ENCODE data around the gene ARL17B.
"Not testable (repeated sequence)": the region's sequence is repeated elsewhere in the genome, so short reads cannot be mapped to it uniquely, and the experiment has no call there.

Gene ARL17B

DNA sequence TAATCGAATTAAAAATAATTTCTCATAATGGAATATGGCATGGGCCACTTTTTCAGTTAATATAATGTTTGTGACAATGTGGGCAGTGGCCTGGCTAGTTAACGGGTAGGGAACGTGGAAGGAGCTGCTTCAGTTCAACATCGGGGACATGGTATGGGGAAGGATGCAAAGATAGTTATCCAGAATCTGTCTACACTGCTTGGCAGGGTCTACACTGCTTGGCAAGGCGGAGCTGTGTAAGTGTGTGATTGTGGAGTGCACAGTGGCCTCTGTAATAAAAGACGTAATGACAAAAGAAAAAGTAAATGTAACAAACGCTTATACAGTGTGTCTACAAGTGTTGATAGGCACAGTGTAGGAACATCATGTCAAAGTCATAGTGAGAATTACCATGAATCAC, 74.0 kb downstream of the ARL17B start:
- not testable (repeated sequence) for H3K4me2 ChIP-seq (ENCODE audit: low read length); H3K36me3 ChIP-seq (ENCODE audit: control insufficient read depth, insufficient read depth, low read length); H3K27ac ChIP-seq; H3K9ac ChIP-seq; H3K4me3 ChIP-seq (ENCODE audit: low read depth, low read length); H3K9me3 ChIP-seq (ENCODE audit: control insufficient read depth, low read length); H2AFZ ChIP-seq; H3K27me3 ChIP-seq (ENCODE audit: control insufficient read depth, insufficient read depth, low read length); H3K4me1 ChIP-seq; H3K79me2 ChIP-seq

GRCh38 chr17:46286764-46287221, 74.8 kb downstream of the ARL17B start:
- H3K9ac ChIP-seq; H3K9me3 ChIP-seq (ENCODE audit: control insufficient read depth, low read length); H3K27me3 ChIP-seq (ENCODE audit: control insufficient read depth, insufficient read depth, low read length); H3K4me2 ChIP-seq (ENCODE audit: low read length); H3K4me3 ChIP-seq (ENCODE audit: low read depth, low read length); H3K79me2 ChIP-seq; H3K27ac ChIP-seq; H3K36me3 ChIP-seq (ENCODE audit: control insufficient read depth, insufficient read depth, low read length); H3K4me1 ChIP-seq: not testable (repeated sequence)
- TF ChIP-seq, protein P1, sequence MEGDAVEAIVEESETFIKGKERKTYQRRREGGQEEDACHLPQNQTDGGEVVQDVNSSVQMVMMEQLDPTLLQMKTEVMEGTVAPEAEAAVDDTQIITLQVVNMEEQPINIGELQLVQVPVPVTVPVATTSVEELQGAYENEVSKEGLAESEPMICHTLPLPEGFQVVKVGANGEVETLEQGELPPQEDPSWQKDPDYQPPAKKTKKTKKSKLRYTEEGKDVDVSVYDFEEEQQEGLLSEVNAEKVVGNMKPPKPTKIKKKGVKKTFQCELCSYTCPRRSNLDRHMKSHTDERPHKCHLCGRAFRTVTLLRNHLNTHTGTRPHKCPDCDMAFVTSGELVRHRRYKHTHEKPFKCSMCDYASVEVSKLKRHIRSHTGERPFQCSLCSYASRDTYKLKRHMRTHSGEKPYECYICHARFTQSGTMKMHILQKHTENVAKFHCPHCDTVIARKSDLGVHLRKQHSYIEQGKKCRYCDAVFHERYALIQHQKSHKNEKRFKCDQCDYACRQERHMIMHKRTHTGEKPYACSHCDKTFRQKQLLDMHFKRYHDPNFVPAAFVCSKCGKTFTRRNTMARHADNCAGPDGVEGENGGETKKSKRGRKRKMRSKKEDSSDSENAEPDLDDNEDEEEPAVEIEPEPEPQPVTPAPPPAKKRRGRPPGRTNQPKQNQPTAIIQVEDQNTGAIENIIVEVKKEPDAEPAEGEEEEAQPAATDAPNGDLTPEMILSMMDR (IDR thresholded peaks at IDR 0.05): peak; percentile 76
- peak overlapping the region; percentile 34 for H2AFZ ChIP-seq

- not testable (repeated sequence) for H3K4me3 ChIP-seq (ENCODE audit: low read depth, low read length); H3K4me2 ChIP-seq (ENCODE audit: low read length); H3K27ac ChIP-seq; H3K79me2 ChIP-seq; H3K36me3 ChIP-seq (ENCODE audit: control insufficient read depth, insufficient read depth, low read length); H3K9ac ChIP-seq; H3K9me3 ChIP-seq (ENCODE audit: control insufficient read depth, low read length); H2AFZ ChIP-seq; H3K27me3 ChIP-seq (ENCODE audit: control insufficient read depth, insufficient read depth, low read length); H3K4me1 ChIP-seq
Observed at GRCh38 chr17:46285500-46285899, 76.1 kb downstream of the ARL17B start.

GRCh38 chr17:46284467-46284866, 77.1 kb downstream of the ARL17B start:
- H3K4me1 ChIP-seq; H3K9ac ChIP-seq; H3K27ac ChIP-seq; H2AFZ ChIP-seq; H3K4me2 ChIP-seq (ENCODE audit: low read length); H3K27me3 ChIP-seq (ENCODE audit: control insufficient read depth, insufficient read depth, low read length); H3K79me2 ChIP-seq; H3K36me3 ChIP-seq (ENCODE audit: control insufficient read depth, insufficient read depth, low read length); H3K9me3 ChIP-seq (ENCODE audit: control insufficient read depth, low read length); H3K4me3 ChIP-seq (ENCODE audit: low read depth, low read length): not testable (repeated sequence)

- H3K9me3 ChIP-seq (ENCODE audit: control insufficient read depth, low read length); H3K27ac ChIP-seq; H3K9ac ChIP-seq: not testable (repeated sequence)
Observed at GRCh38 chr17:46282635-46283034, 78.9 kb downstream of the ARL17B start.

DNA sequence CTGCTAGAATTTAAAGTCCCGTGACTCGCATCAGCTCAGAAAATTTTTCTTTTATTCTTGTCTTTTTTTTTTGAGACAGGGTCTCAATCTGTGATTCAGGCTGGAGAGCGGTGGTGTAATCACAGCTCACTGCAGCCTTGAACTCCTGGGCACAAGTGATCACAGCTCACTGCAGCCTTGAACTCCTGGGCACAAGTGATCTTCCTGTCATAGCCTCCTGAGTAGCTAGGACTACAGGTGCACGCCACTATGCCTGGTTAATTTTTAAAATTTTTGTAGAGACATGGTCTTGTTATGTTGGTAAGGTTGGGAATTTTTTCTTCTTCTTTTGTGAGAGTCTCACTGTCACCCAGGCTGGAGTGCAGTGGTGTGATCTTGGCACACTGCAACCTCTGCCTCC, 80.2 kb downstream of the ARL17B start:
- H3K79me2 ChIP-seq; H3K27ac ChIP-seq; H3K27me3 ChIP-seq (ENCODE audit: control insufficient read depth, insufficient read depth, low read length); H3K36me3 ChIP-seq (ENCODE audit: control insufficient read depth, insufficient read depth, low read length); H2AFZ ChIP-seq; H3K9me3 ChIP-seq (ENCODE audit: control insufficient read depth, low read length); H3K4me3 ChIP-seq (ENCODE audit: low read depth, low read length); H3K4me1 ChIP-seq; H3K4me2 ChIP-seq (ENCODE audit: low read length); H3K9ac ChIP-seq: not testable (repeated sequence)

More at GRCh38 chr17:46282635-46283034, 78.9 kb downstream of the ARL17B start:
- H3K79me2 ChIP-seq; H3K4me1 ChIP-seq; H3K27me3 ChIP-seq (ENCODE audit: control insufficient read depth, insufficient read depth, low read length); H2AFZ ChIP-seq; H3K4me3 ChIP-seq (ENCODE audit: low read depth, low read length); H3K36me3 ChIP-seq (ENCODE audit: control insufficient read depth, insufficient read depth, low read length); H3K4me2 ChIP-seq (ENCODE audit: low read length): not testable (repeated sequence)

DNA sequence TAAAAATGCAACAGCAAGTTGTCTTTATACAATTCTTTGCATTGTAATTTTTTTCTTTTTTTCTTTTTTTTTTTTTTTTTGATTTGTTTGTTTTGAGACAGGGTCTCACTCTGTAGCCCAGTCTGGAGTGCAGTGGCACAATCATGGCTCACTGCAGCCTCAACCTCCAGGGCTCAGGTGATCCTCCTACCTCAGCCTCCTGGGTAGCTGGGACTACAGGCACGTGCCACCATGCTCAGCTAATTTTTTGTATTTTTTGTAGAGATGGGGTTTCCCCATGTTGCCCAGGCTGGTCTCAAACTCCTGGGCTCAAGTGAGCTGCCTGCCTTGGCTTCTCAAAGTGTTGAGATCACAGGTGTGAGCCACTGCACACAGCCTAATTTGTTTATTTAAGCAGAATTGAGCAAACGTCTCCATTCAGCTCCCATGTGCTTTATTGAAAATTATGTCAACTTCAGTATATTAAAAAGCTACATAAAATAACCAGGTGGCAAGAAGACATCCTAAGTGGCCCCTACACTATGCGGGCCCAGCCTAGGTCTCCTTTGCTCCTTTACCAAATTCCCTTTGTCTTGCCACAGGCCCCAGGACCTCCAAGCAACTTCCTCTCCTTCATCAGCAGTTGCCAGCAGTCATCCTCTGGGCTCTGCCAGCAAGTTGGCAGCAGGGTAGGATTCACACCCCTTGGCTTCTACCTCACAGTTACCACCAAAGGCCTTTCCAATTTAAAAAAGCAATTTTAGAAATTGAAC, 84.7 kb downstream of the ARL17B start:
- not testable (repeated sequence) for H3K4me1 ChIP-seq; H3K9me3 ChIP-seq (ENCODE audit: control insufficient read depth, low read length); H3K27me3 ChIP-seq (ENCODE audit: control insufficient read depth, insufficient read depth, low read length); H3K4me3 ChIP-seq (ENCODE audit: low read depth, low read length); H3K36me3 ChIP-seq (ENCODE audit: control insufficient read depth, insufficient read depth, low read length); H3K79me2 ChIP-seq; H2AFZ ChIP-seq; H3K27ac ChIP-seq; H3K4me2 ChIP-seq (ENCODE audit: low read length); H3K9ac ChIP-seq

Data from parathyroid adenoma (tissue), 2 donors.